Stimulated activated CD4-positive, alpha-beta T cell treated with anti-CD3 and anti-CD28 coated beads, Interleukin-12 subunit alpha, Interleukin-12 subunit beta, amount 100 ng/mL, for 4 hours (primary cell): ENCODE results near the gene TMEM131.
"Not testable (repeated sequence)": the region's sequence is repeated elsewhere in the genome, so short reads cannot be mapped to it uniquely, and the experiment has no call there.

Source experiments
- DNase-seq: peaks from one replicate; pipeline ENCODE4 v3.0.0-alpha.2; 2020

The TMEM131 gene

DNA sequence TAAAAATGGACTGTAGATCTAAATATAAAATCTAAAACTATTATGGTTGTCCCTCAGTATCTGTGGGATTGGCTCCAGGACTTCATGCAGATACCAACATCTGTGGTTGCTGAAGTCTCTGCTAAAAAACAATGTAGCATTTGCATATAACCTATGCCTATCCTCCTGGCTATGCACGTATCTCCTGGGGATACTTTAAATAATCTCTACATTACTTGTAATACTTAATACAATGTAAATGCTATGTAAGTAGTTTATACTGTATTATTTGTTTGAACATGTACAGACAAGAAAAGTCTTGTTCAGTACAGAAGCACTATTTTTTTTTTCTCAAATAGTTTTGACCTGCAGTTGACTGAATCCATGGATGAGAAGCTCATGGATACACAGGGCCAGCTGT, 147.4 kb downstream of the TMEM131 start:
- DNase-seq: no peak

DNA sequence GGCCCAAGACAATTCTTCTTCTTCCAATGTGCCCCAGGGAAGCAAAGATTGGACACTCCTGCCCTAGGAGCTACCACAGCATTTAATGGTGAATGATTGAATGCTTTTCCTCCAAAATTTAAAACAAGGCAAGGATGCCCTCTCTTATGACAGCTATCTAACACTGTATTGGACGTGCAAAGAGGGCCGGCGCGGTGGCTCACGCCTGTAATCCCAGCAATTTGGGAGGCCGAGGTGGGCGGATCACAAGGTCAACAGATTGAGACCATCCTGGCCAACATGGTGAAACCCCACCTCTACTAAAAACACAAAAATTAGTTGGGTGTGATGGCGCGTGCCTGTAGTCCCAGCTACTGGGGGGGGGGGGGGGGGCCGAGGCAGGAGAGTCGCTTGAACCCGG, 149.0 kb downstream of the TMEM131 start:
- not testable (repeated sequence) for DNase-seq

- DNase-seq: no peak
Observed at GRCh38 chr2:97845818-97846217, 149.9 kb downstream of the TMEM131 start.

GRCh38 chr2:97845133-97845532, 150.6 kb downstream of the TMEM131 start:
- DNase-seq: no peak

GRCh38 chr2:97844311-97844859, 151.4 kb downstream of the TMEM131 start:
- no peak for DNase-seq

DNA sequence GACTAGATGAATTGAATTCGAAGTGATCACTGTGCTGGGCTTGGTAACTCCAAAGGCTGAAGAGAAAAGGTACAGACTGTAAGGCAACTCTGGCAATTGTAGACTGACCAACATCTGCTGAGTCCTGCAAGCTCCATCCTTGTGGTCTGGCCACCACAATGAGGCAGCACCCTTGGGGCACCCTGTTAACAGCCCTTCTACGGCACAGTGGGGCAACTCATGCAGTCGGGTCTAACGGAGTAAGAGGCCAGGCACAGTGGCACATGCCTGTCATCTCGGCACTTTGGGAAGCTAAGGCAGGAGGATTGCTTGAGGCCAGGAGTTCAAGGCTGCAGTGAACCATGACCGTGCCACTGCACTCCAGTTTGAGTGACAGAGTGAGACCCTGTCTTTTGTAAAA, 155.6 kb downstream of the TMEM131 start:
- no peak for DNase-seq

DNA sequence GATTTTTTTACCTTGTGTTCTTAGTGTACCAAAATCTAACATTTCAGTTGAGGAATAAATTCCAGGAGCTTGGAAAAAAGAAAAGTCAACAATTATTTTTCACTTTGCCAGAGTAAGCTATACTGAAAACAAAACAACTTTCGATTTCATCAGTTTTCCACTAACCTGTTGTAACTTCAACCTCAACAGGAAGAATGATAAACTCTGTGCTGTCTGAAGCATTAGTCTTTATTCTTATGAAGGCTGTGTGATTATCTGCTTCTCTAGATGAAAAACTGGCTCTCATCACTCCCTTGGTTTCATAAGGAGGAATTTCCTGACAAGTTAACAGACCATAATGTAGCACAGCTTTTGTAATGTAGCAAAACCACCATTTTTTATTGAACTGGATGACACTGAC, 161.1 kb downstream of the TMEM131 start:
- DNase-seq: no peak

DNA sequence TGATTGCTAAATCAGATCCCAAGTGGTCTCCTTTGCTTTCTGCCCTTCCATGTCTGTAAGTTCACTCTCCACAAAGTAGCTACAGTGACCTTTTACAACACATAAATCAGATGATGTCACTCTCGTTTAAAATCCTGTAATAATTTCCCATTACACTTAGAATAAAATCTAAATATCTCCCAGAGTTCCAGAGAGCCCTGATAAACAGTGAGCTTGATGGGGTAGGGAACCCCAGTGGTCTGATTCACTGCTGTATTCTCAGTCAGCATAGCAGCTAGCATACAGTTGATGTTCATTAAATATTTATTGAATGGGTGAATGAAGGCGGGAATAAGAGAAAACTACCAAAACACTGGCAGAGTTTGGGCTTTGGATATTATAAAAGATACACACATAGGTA, 164.6 kb downstream of the TMEM131 start:
- DNase-seq: no peak

DNA sequence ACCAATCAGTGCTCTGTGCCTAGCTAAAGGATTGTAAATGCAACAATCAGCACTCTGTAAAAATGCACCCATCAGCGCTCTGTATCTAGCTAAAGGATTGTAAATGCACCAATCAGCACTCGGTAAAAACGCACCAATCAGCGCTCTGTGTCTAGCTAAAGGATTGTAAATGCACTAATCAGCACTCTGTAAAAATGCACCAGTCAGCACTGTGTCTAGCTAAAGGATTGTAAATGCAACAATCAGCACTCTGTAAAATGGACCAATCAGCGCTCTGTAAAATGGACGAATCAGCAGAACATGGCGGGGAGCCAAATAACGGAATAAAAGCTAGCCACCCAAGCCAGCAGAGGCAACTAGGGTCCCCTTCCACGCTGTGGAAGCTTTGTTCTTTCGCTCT, 166.5 kb downstream of the TMEM131 start:
- DNase-seq: not testable (repeated sequence)

GRCh38 chr2:97827013-97827412, 168.7 kb downstream of the TMEM131 start:
- not testable (repeated sequence) for DNase-seq

DNA sequence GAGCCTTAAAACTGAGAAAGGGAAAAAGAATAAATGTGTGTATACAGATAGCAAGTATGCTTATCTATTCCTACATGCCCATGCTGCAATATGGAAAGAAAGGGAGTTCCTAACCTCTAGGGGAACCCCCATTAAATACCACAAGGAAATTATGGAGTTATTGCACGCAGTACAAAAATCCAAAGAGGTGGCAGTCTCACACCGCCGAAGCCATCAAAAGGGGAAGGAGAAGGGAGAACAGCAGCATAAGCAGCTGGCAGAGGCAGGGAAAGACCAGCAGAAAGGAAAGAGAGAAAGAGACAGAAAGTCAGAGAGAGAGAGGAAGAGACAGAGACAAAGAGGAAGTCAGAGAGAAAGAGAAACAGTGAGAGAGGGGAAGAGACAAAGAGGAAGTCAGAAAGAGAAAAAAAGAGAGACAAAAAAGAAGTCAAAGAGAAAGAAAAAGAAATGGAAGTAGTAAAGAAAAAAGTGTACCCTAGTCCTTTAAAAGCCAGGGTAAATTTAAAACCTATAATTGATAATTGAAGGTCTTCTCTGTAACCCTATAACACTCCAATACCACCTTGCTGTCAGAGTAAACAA, 169.4 kb downstream of the TMEM131 start:
- DNase-seq: not testable (repeated sequence)

DNA sequence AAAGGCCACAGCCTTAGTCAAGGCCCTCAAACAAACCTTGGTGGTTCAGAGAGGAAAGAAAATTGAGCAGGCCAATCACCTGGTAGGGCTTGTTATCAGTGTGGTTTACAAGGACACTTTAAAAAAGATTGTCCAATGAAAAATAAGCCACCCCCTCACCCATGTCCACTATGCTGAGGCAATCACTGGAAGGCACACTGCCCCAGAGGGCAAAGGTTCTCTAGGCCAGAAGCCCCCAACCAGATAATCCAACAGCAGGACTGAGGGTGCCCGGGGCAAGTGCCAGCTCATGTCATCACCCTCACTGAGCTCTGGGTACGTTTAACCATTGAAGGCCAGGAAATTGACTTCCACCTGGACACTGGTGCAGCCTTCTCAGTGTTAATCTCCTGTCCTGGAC, 171.7 kb downstream of the TMEM131 start:
- not testable (repeated sequence) for DNase-seq

DNA sequence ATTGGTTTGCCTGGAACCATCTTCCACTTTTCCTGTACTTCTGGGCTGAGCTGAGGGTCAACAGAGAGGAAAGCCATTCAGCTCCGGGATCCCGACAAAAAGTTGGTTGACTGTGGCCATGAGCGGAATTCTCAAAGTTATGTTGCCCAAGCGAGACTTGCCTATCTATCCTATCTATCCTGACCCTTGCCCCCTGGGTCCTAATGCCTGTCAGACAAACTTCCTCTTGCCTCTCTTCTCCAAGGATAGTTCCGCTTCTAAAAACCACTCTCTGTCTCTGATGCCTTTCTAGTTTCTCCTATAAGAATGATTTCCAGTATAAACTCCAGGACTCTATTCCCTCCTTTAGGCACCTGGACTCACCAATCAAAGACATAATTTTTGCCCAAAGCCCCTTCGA, 173.9 kb downstream of the TMEM131 start:
- DNase-seq: not testable (repeated sequence)

DNA sequence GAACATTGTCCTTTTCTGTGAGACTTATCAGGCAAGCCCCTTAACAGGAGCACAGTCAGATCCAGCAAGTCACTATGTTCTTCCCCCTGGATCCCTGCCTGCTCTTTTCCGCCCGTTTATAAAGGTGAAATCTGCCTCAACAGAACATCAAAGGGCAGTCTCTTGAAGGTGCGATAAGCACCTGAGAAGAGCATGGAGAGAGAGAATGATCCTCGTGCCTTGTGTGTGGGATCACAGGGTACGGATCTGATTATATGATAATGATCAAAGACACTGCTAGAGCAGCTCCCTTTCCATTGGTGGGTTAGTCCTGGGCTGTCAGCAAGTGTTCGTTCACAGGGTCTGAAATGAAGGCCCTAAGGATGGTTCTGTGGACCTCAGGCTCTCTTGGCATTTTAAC, 176.0 kb downstream of the TMEM131 start:
- no peak for DNase-seq

- no peak for DNase-seq
Observed at GRCh38 chr2:97816411-97816810, 179.3 kb downstream of the TMEM131 start.

GRCh38 chr2:97812931-97813330, 182.8 kb downstream of the TMEM131 start:
- DNase-seq: no peak

- no peak for DNase-seq
Observed at GRCh38 chr2:97808816-97809215, 186.9 kb downstream of the TMEM131 start.

- DNase-seq: peak; percentile 72
Observed at GRCh38 chr2:97806738-97807618, 188.8 kb downstream of the TMEM131 start.

DNA sequence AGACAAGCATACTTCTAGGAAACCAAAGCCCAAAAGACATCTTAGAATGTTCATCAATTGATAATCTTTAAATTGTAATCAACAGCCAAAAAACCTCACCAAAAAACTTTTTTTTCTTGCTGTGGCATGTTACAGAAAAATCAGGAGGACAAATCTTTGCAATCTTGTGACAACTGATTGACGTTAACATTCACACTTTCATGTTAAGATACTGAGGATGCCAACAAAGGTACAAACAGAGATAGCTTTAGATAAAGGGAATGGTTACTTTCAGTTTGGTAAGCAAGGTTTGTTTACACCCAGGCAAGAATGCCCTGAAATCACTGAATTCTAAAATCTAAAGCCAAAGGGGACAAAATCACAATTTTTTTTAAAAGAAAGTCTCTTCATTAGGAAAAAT, 190.0 kb downstream of the TMEM131 start:
- DNase-seq: no peak

DNA sequence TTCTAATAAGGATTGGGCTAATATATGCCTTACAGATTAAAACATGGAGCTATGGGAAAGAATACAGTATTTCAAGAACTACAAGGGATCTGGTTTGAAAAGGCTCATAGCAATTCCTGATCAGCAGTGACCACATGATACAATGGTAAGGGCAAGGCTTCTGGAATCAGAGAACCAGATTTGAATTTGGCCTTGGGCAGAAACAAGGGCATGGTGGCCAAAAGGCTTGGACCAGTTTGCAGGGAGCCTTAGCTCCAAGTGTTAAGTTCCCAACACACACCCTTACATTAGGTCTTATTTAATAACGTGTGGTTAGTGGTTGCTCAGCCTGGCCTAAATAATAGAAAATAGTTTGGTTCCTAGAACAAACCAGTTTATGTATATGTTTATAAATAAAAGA, 194.7 kb downstream of the TMEM131 start:
- no peak for DNase-seq

DNA sequence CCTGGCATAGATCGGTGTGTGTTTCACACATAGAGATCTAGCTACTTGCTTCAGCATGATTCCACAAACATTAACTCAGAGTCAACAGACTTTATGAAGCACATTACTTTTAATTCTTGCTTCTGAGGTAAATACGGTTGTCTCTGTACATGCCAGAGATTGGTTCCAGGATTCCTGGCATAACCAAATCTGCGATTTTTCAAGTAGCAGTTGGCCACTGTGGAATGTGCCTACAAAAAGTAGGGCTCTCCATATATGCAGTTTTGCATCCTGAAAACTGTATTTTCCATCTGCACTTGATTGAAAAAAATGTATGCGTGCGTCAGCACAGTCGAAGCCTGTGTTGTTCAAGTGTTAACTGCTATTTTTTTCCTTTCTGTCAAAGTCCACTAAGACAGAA, 197.3 kb downstream of the TMEM131 start:
- no peak for DNase-seq

DNA sequence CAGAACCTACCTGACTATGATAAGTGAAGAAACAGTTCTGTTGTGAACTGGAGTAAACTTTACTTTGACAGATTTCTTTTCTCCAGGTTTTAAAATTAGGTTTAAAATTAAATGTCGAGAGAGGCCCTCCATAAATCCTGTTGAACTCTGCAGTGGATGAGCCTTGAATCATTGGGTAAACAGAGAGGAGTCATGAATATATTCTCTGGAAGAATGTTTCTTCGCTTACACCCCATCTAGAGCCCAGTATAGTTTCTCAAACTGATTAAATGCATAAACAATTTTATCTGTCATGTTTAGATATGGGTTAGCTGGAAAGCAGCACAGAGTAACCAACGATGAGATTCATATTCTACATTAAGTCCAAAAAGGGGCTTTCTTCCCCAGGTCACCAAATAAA, 198.4 kb downstream of the TMEM131 start:
- no peak for DNase-seq

DNA sequence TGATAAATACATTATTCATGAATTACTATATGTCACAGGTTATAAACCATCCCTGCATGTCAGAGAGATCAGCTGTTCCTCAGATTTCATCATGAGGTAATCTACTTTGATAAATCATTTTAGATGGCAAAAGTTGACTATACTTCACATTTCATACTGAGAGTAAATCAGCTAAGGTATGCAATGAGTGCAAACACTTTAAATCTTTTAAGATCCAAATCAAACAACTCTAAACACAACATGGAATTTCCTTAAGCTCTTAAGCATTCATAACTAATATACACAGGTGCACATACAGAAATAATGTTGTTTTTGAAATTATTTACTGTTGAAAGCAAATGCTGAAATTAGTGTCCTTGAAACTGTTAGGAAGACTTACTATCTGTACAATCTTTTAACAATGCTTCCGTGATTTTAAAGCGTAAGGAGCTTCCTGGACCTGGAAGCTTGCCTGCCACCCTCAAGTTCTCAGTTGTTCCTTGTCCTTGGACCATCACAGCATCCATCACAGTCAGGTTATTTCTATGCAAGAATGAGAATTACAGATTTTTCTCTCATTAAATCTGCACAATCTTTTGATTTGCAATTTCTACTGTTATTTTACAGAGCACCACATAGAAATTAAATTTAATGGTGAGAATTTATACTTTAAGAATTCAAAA, 199.2 kb downstream of the TMEM131 start:
- DNase-seq: no peak

DNA sequence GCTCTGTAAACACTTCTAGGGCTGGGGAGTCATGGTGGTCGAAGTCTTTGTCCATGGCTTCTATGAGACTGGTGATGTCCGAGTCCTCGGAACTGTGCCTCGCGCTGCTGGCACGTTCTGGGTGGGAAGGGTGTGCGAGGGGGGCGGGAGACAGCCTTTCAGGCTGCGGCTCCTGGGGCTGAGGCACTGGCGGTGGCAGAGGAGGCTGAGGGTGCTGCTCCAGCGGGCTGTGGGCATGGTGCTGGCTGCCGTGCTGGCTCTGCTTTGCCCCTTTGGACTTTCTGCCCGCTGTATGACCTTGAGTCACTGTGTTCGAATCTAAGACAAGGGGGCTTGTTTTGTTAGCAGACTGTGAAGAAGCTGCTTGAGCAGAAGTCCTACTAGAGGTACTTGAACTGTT, 203.3 kb downstream of the TMEM131 start:
- no peak for DNase-seq
